M059J (cell line): Measurements from ENCODE around the gene CCDC181. TPM values are rescaled to one million over a fixed set of nuclear protein-coding genes. Genes with fewer than 3 reads are reported as not detected.
A peak's percentile ranks its signal among the peaks of the same experiment; 100 is the strongest.
"Not testable (repeated sequence)": the region's sequence is repeated elsewhere in the genome, so short reads cannot be mapped to it uniquely, and the experiment has no call there.

Source experiments
- DNase-seq: peaks from one replicate; pipeline ENCODE4 v3.0.0-alpha.2; 2012; ENCODE audit warnings: low read depth
- total RNA-seq: library from RNA; depleted of rRNA; stranded (reverse); fragments of >200 nt; shearing (Covaris generic); gene quantifications from 2 replicates; pipeline ENCODE4 v1.2.3, GENCODE V29; 2014; rRNA removed

Gene CCDC181
- 0.37 and 1.4 TPM in 2 replicates for total RNA-seq

GRCh38 chr1:169427081-169427641, at the start of gene CCDC181:
CCDC181 (minus strand) TSS chr1:169427474; CDS start chr1:169424927, 2,547 bp downstream.
- DNase-seq, result peak; percentile 60

- DNase-seq, result no peak
Measured at GRCh38 chr1:169475806-169476387, 48.6 kb upstream of the CCDC181 start.

- DNase-seq, result no peak
Measured at GRCh38 chr1:169474302-169474995, 47.2 kb upstream of the CCDC181 start.

- DNase-seq, result peak; percentile 36
Measured at GRCh38 chr1:169473347-169473746, 46.1 kb upstream of the CCDC181 start.

- DNase-seq, result peak; percentile 65
Measured at GRCh38 chr1:169472738-169473137, 45.5 kb upstream of the CCDC181 start.

GRCh38 chr1:169468982-169469381, 41.7 kb upstream of the CCDC181 start:
- DNase-seq, result peak; percentile 51

GRCh38 chr1:169466259-169467230, 39.3 kb upstream of the CCDC181 start:
- peak; percentile 52 for DNase-seq

- no peak for DNase-seq
Measured at GRCh38 chr1:169465281-169465680, 38.0 kb upstream of the CCDC181 start.

- DNase-seq, result no peak
Measured at GRCh38 chr1:169462385-169462784, 35.1 kb upstream of the CCDC181 start.

- DNase-seq, result no peak
Measured at GRCh38 chr1:169461390-169462000, 34.2 kb upstream of the CCDC181 start.

- DNase-seq, result no peak
Measured at GRCh38 chr1:169460191-169460833, 33.0 kb upstream of the CCDC181 start.

GRCh38 chr1:169457443-169457842, 30.2 kb upstream of the CCDC181 start:
- no peak for DNase-seq

GRCh38 chr1:169456029-169456428, 28.8 kb upstream of the CCDC181 start:
- peak; percentile 16 for DNase-seq

GRCh38 chr1:169452921-169453320, 25.6 kb upstream of the CCDC181 start:
- no peak for DNase-seq

- no peak for DNase-seq
Measured at GRCh38 chr1:169451218-169451824, 24.0 kb upstream of the CCDC181 start.

- DNase-seq, result no peak
Measured at GRCh38 chr1:169443923-169444322, 16.6 kb upstream of the CCDC181 start.

- DNase-seq, result no peak
Measured at GRCh38 chr1:169426174-169426705, 1.0 kb downstream of the CCDC181 start.

- no peak for DNase-seq
Measured at GRCh38 chr1:169421309-169421708, 6.0 kb downstream of the CCDC181 start.

GRCh38 chr1:169414952-169415351, 12.3 kb downstream of the CCDC181 start:
- DNase-seq, result no peak

GRCh38 chr1:169408340-169408739, 18.9 kb downstream of the CCDC181 start:
- not testable (repeated sequence) for DNase-seq
